ENCODE results near the gene BCKDHA. TPM values are rescaled to one million over a fixed set of nuclear protein-coding genes. Genes with fewer than 3 reads are reported as not detected.

BCKDHA gene
- total RNA-seq, 1 experiment from 2014 or later, result 17.7 TPM

DNA sequence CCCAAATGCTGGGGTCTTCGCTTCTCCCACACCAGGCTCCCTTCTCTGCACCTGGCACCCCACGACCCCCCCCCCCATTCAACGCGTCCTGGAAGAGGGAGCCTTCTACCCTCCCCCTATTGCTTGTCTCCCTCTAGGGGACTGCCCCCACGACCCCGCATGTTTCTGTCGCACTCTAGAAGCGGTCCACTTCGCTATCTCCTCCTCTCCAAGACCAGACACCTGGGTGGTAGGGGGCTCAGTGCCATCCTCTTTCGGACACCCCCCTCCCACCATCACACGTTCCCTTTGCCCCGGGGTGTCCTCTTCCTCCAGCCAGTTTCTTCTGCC lies 45.4 kb upstream of the BCKDHA start:
- Histone ChIP-seq H3K4me3 (replicated peaks in 1 of 2; ENCODE audit: low read depth in 1 of 2, low read length in 2 of 2) (peak overlapping the region; percentile 79 to 87), H3K27ac (ENCODE audit: low read depth, low read length) (peak overlapping the region; percentile 89; the same call in 1 of the 2 replicates), H3K9me3 (ENCODE audit: control insufficient read depth in 1 of 2, insufficient read depth in 1 of 2, low read depth in 1 of 2, low read length in 2 of 2) (no peaks in the 10 kb centered on the region), H3K9ac (ENCODE audit: low read length) (peak overlapping the region; percentile 83), H3K27me3 (ENCODE audit: insufficient read depth, low read length) (no peaks in the 10 kb centered on the region), H2AFZ (ENCODE audit: low read depth, low read length, poor library complexity, severe bottlenecking) (no peak overlapping the region), H3K36me3 (ENCODE audit: control insufficient read depth in 1 of 2, insufficient read depth in 2 of 2, low read length in 2 of 2) (peaks cover 0 to 6% of the 10 kb centered on the region in 2 experiments; a peak in 1 of 4 replicates), H3K9me2 (ENCODE audit: insufficient read depth) (no peaks in the 10 kb centered on the region), H4K20me1 (ENCODE audit: insufficient read depth) (no peaks in the 10 kb centered on the region), H3K4me2 (ENCODE audit: low read length) (peak overlapping the region; percentile 95), H3K79me2 (ENCODE audit: insufficient read depth, low read length) (peaks cover 42% of the 10 kb centered on the region), H3K4me1 (ENCODE audit: control insufficient read depth in 1 of 2, insufficient read depth in 2 of 2, low read length in 2 of 2) (peaks cover 11 to 29% of the 10 kb centered on the region in 2 experiments; a peak in 3 of 4 replicates)
- POLR2A ChIA-PET, result interaction anchor here (2.1 kb wide), 1 partner anchor 11 kb away, joined by 13 read pairs; the partner anchor contains the start of gene B9D2
- DNase-seq (ENCODE audit: low read depth, low spot score) (no peak), ATAC-seq (peak; percentile 1; the same call in 1 of the 2 replicates)
- intact Hi-C loops (cut with micrococcal nuclease), result no loop called here
- CTCF ChIA-PET, result interaction anchor here (1.0 to 5.6 kb wide), 4 partner anchors 13 to 224 kb away, joined by 3 to 54 read pairs (median 3); partner anchors contain the start of genes B9D2, CEACAM21 and HNRNPUL1
- TF ChIP-seq ZNF274 (IDR thresholded peaks at IDR 0.05; ENCODE audit: low read depth, low read length), result no peak
- no peak for TF ChIP-seq POLR2AphosphoS5 (IDR thresholded peaks at IDR 0.05; ENCODE audit: low read depth, low read length)
- no peak for TF ChIP-seq ELF1 (IDR thresholded peaks at IDR 0.05; ENCODE audit: borderline replicate concordance, low read depth)
- no peak for TF ChIP-seq JUND (IDR thresholded peaks at IDR 0.05)
- TF ChIP-seq, protein P1, sequence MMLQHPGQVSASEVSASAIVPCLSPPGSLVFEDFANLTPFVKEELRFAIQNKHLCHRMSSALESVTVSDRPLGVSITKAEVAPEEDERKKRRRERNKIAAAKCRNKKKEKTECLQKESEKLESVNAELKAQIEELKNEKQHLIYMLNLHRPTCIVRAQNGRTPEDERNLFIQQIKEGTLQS (IDR thresholded peaks at IDR 0.05), result no peak
- no peak for TF ChIP-seq SRF (IDR thresholded peaks at IDR 0.05; ENCODE audit: low read depth)
- TF ChIP-seq, protein P2, sequence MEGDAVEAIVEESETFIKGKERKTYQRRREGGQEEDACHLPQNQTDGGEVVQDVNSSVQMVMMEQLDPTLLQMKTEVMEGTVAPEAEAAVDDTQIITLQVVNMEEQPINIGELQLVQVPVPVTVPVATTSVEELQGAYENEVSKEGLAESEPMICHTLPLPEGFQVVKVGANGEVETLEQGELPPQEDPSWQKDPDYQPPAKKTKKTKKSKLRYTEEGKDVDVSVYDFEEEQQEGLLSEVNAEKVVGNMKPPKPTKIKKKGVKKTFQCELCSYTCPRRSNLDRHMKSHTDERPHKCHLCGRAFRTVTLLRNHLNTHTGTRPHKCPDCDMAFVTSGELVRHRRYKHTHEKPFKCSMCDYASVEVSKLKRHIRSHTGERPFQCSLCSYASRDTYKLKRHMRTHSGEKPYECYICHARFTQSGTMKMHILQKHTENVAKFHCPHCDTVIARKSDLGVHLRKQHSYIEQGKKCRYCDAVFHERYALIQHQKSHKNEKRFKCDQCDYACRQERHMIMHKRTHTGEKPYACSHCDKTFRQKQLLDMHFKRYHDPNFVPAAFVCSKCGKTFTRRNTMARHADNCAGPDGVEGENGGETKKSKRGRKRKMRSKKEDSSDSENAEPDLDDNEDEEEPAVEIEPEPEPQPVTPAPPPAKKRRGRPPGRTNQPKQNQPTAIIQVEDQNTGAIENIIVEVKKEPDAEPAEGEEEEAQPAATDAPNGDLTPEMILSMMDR (IDR thresholded peaks at IDR 0.05 in 2 of 3, conservative IDR thresholded peaks at IDR 0.05 in 1 of 3; ENCODE audit: borderline replicate concordance in 1 of 3, insufficient read depth in 1 of 3, low read depth in 2 of 3, low read length in 2 of 3), result no peak; a peak in 1 of 6 replicates
- TF ChIP-seq CBX3 (IDR thresholded peaks at IDR 0.05; ENCODE audit: low read depth), result no peak
- TF ChIP-seq YY1 (IDR thresholded peaks at IDR 0.05; ENCODE audit: extremely low read depth, insufficient replicate concordance, low read depth, low read length), result no peak
- BruUV-seq (replicated peaks), result no TSS peak
- RAD21 ChIA-PET (ENCODE audit: low non-redundant PET in 1 of 2, low total read pairs in 2 of 2, uncharacterized antibody in 2 of 2, unreplicated experiment in 2 of 2), result interaction anchor here in 1 of 2 experiments (1.2 kb wide), 1 partner anchor 12 kb away, joined by 4 read pairs; the partner anchor contains the start of gene B9D2

Data from HCT116 (cell line).